H1 (cell line): ENCODE measurements around the gene MRPS17. TPM values are rescaled to one million over a fixed set of nuclear protein-coding genes. Genes with fewer than 3 reads are reported as not detected.

ENCODE experiments used
- CTCF ChIA-PET: fragments of 300-600 bp; sonication (Branson Sonifier 250); formaldehyde crosslinking; loops from one replicate; lab custom pipeline; 2021; ENCODE audit not compliant: partially characterized antibody; lab: Charles Lee
- POLR2A ChIA-PET: fragments of 300-600 bp; sonication (Branson Sonifier 250); formaldehyde crosslinking; loops from one replicate; lab custom pipeline; 2021; ENCODE audit warnings: inconsistent platforms; ENCODE audit not compliant: partially characterized antibody; lab: Charles Lee
- DNase-seq, 2 experiments: peaks; one replicate each; pipeline versions ENCODE4 v3.0.0 to v3.0.0-alpha.2; 2010 to 2022; ENCODE audit warnings: low spot score in 2 of 2, low read depth in 1 of 2, mixed read lengths in 1 of 2
- FAIRE-seq: peaks from 2 replicates; lab custom pipeline; 2011; peaks lifted over from hg19 to GRCh38; lab: Jason Lieb, UNC
- H2AFZ ChIP-seq: 2 replicates; pipeline ENCODE4 v1.8.1; 2012; ENCODE audit warnings: low read length, inconsistent platforms
- H2AK5ac ChIP-seq: 2 replicates; pipeline ENCODE4 v1.6.1; 2013; ENCODE audit warnings: low read depth, low read length
- H2BK120ac ChIP-seq: replicated peaks from 2 replicates; pipeline ENCODE3; 2013; ENCODE audit warnings: low read depth, low read length, inconsistent platforms
- H2BK12ac ChIP-seq: 2 replicates; pipeline ENCODE4 v1.6.1; 2013; ENCODE audit warnings: low read depth, low read length
- H2BK15ac ChIP-seq: 2 replicates; pipeline ENCODE4 v1.6.1; 2013; ENCODE audit warnings: low read length
- H2BK20ac ChIP-seq: 2 replicates; pipeline ENCODE4 v1.6.1; 2013; ENCODE audit warnings: low read length
- H2BK5ac ChIP-seq: 2 replicates; pipeline ENCODE4 v1.6.1; 2013; ENCODE audit warnings: low read depth, low read length
- H3K14ac ChIP-seq: 2 replicates; pipeline ENCODE4 v1.6.1; 2013; ENCODE audit warnings: inconsistent platforms; ENCODE audit not compliant: insufficient read length
- H3K18ac ChIP-seq: 2 replicates; pipeline ENCODE4 v1.6.1; 2013; ENCODE audit warnings: low read length; ENCODE audit errors: extremely low read depth
- H3K23ac ChIP-seq: 2 replicates; pipeline ENCODE4 v1.6.1; 2013; ENCODE audit warnings: inconsistent platforms; ENCODE audit not compliant: insufficient read length
- H3K23me2 ChIP-seq: 2 replicates; pipeline ENCODE4 v1.6.1; 2013; ENCODE audit warnings: low read depth, low read length
- H3K27ac ChIP-seq: 2 replicates; pipeline ENCODE4 v1.6.1; 2011; ENCODE audit warnings: low read depth, low read length, inconsistent platforms
- H3K27me3 ChIP-seq, 4 experiments: replicated peaks in 1 of 4; 1 replicate in 1 of 4; 2 replicates in 3 of 4; pipeline versions ENCODE4 v1.6.1 to v1.8.1; 2011 to 2013; ENCODE audit warnings: low read length in 3 of 4, mild to moderate bottlenecking in 3 of 4, inconsistent platforms in 2 of 4, mixed read lengths in 2 of 4, moderate library complexity in 1 of 4; ENCODE audit not compliant: control insufficient read depth in 3 of 4, insufficient read depth in 3 of 4; ENCODE audit errors: extremely low read depth in 1 of 4
- H3K36me3 ChIP-seq, 4 experiments: 2 replicates each; pipeline versions ENCODE4 v1.6.1 to v1.8.1; 2011 to 2013; ENCODE audit warnings: mild to moderate bottlenecking in 4 of 4, low read length in 3 of 4, moderate library complexity in 2 of 4, control low read depth in 1 of 4, inconsistent platforms in 1 of 4; ENCODE audit not compliant: insufficient read depth in 4 of 4, control insufficient read depth in 2 of 4
- H3K4ac ChIP-seq: replicated peaks from 2 replicates; pipeline ENCODE3; 2013; ENCODE audit warnings: low read length, low read depth, mixed read lengths, inconsistent platforms; ENCODE audit not compliant: insufficient read length
- H3K4me1 ChIP-seq, 4 experiments: replicated peaks in 1 of 4; 1 replicate in 1 of 4; 2 replicates in 3 of 4; pipeline versions ENCODE4 v1.6.1 to v1.8.1; 2011 to 2013; ENCODE audit warnings: low read length in 3 of 4, inconsistent platforms in 2 of 4, mixed read lengths in 1 of 4; ENCODE audit not compliant: insufficient read depth in 4 of 4, control insufficient read depth in 3 of 4
- H3K4me2 ChIP-seq, 2 experiments: 2 replicates each; pipeline versions ENCODE4 v1.6.1 to v1.8.1; 2011 to 2013; ENCODE audit warnings: low read depth in 2 of 2, low read length in 2 of 2, control low read depth in 1 of 2, inconsistent platforms in 1 of 2, mild to moderate bottlenecking in 1 of 2; ENCODE audit not compliant: insufficient read depth in 1 of 2
- H3K4me3 ChIP-seq, 4 experiments: fragments of 200-600, 300-600 bp in 1 of 4; sonication (generic), shearing (Covaris generic), sonication (Bioruptor Twin) in 1 of 4; 2 replicates each; pipeline versions ENCODE4 v1.5.1 to v1.8.1; 2011 to 2016; ENCODE audit warnings: low read length in 4 of 4, low read depth in 3 of 4, control low read depth in 2 of 4, inconsistent platforms in 2 of 4, mild to moderate bottlenecking in 2 of 4, mixed read lengths in 1 of 4, moderate library complexity in 1 of 4; ENCODE audit not compliant: insufficient read depth in 2 of 4; ENCODE audit errors: extremely low read depth in 1 of 4
- H3K56ac ChIP-seq: replicated peaks from 2 replicates; pipeline ENCODE3; 2013; ENCODE audit warnings: low read depth, mild to moderate bottlenecking, mixed read lengths, low read length, inconsistent platforms; ENCODE audit not compliant: insufficient read length
- H3K79me1 ChIP-seq: 2 replicates; pipeline ENCODE4 v1.6.1; 2013; ENCODE audit warnings: low read depth, low read length, control low read depth
- H3K79me2 ChIP-seq, 2 experiments: 2 replicates each; pipeline versions ENCODE4 v1.6.1 to v1.8.1; 2012 to 2013; ENCODE audit warnings: low read length in 2 of 2, mild to moderate bottlenecking in 2 of 2, inconsistent platforms in 1 of 2; ENCODE audit not compliant: insufficient read depth in 2 of 2, control insufficient read depth in 1 of 2
- H3K9ac ChIP-seq, 4 experiments: replicated peaks in 1 of 4; 1 replicate in 1 of 4; 2 replicates in 3 of 4; pipeline versions ENCODE4 v1.6.1 to v1.8.1; 2011 to 2013; ENCODE audit warnings: low read depth in 3 of 4, low read length in 3 of 4, control low read depth in 2 of 4, mild to moderate bottlenecking in 2 of 4, moderate library complexity in 2 of 4, inconsistent platforms in 1 of 4; ENCODE audit errors: extremely low read depth in 1 of 4
- H3K9me3 ChIP-seq, 2 experiments: 2 replicates each; pipeline versions ENCODE4 v1.6.1 to v1.8.1; 2012 to 2013; ENCODE audit warnings: mild to moderate bottlenecking in 2 of 2, moderate library complexity in 2 of 2, control low read depth in 1 of 2, inconsistent platforms in 1 of 2, low read depth in 1 of 2, low read length in 1 of 2, mixed read lengths in 1 of 2; ENCODE audit not compliant: insufficient read depth in 2 of 2
- H4K20me1 ChIP-seq, 2 experiments: replicated peaks in 1 of 2; 2 replicates each; pipeline versions ENCODE3 to v1.8.1; 2011 to 2013; ENCODE audit warnings: inconsistent platforms in 2 of 2, low read length in 2 of 2, mild to moderate bottlenecking in 1 of 2; ENCODE audit not compliant: insufficient read depth in 2 of 2, control insufficient read depth in 1 of 2
- H4K5ac ChIP-seq: 2 replicates; pipeline ENCODE4 v1.6.1; 2013; ENCODE audit warnings: low read length, low read depth, mixed read lengths, inconsistent platforms; ENCODE audit not compliant: insufficient read length
- H4K8ac ChIP-seq: 2 replicates; pipeline ENCODE4 v1.8.0; 2013; ENCODE audit warnings: mild to moderate bottlenecking, moderate library complexity, low read length, inconsistent platforms; ENCODE audit not compliant: insufficient read depth; ENCODE audit errors: extremely low read depth
- H4K91ac ChIP-seq: replicated peaks from 2 replicates; pipeline ENCODE3; 2013; ENCODE audit warnings: low read length, mixed read lengths, inconsistent platforms; ENCODE audit not compliant: insufficient read length
- ASH2L ChIP-seq: fragments of 200-600, 300-600 bp; sonication (generic); IDR thresholded peaks from one replicate; pipeline ENCODE4 v1.7.1; 2017; ENCODE audit warnings: low read length
- BRCA1 ChIP-seq: IDR thresholded peaks from 2 replicates; pipeline ENCODE4 v1.6.1; 2012; ENCODE audit warnings: low read depth, low read length, improper control_type of control experiment
- HDAC2 ChIP-seq, 2 experiments: fragments of 300-600 bp in 1 of 2; sonication (generic) in 1 of 2; IDR thresholded peaks; 2 replicates each; pipeline ENCODE4 v1.6.1; 2011 to 2012; ENCODE audit warnings: low read depth in 2 of 2, low read length in 2 of 2, mild to moderate bottlenecking in 2 of 2, moderate library complexity in 2 of 2, borderline replicate concordance in 1 of 2, inconsistent platforms in 1 of 2
- JUND ChIP-seq: IDR thresholded peaks from 2 replicates; pipeline ENCODE4 v1.6.1; 2011; ENCODE audit warnings: mild to moderate bottlenecking, improper control_type of control experiment, low read length
- KDM4A ChIP-seq: IDR thresholded peaks from one replicate; pipeline ENCODE4 v1.7.1; 2012; ENCODE audit warnings: low read depth, mild to moderate bottlenecking, moderate library complexity, low read length, inconsistent platforms; ENCODE audit not compliant: severe bottlenecking
- NRF1 ChIP-seq: IDR thresholded peaks from 2 replicates; pipeline ENCODE4 v1.6.1; 2011; ENCODE audit warnings: mild to moderate bottlenecking, low read depth, low read length, improper control_type of control experiment
- SIX5 ChIP-seq: IDR thresholded peaks from 2 replicates; pipeline ENCODE4 v1.6.1; 2011; ENCODE audit warnings: mild to moderate bottlenecking, low read depth, low read length
- USF2 ChIP-seq: IDR thresholded peaks from 2 replicates; pipeline ENCODE4 v1.6.1; 2011; ENCODE audit warnings: low read length, improper control_type of control experiment
- WGBS, 2 experiments: shearing (Covaris generic) in 1 of 2; methylation state at CpG; one replicate each; pipeline versions ENCODE4 v1.1.6 to v1.1.7; 2013 to 2015; ENCODE audit warnings: low lambda C conversion rate in 2 of 2, mixed read lengths in 2 of 2, inconsistent platforms in 1 of 2, low coverage in 1 of 2, missing lambda C conversion rate in 1 of 2; ENCODE audit not compliant: insufficient replicate concordance in 2 of 2, insufficient coverage in 1 of 2, insufficient read length in 1 of 2; ENCODE audit errors: extremely low coverage in 1 of 2, missing lambda C conversion rate in 1 of 2; 5-methylcytosine and 5-hydroxymethylcytosine counted together
- polyA plus RNA-seq, 7 experiments: library from polyadenylated mRNA; depleted of rRNA in 3 of 7; stranded (reverse) in 5 of 7; unstranded in 2 of 7; fragments of >200 nt in 5 of 7; fragments of 200-250 nt in 2 of 7; gene quantifications; 1 replicate in 5 of 7; 2 replicates in 1 of 7; 4 replicates in 1 of 7; pipeline versions ENCODE4 v1.2.1 to v1.2.3, GENCODE V29; 2011 to 2013; ENCODE audit warnings: missing spikeins in 2 of 7, mixed read lengths in 2 of 7
- total RNA-seq: library from RNA; stranded (reverse); fragmentation: NEBNext Ultra II Directional; extraction: Animal tissue kit (Norgen Biotek cat#: 25700); gene quantifications from 2 replicates; pipeline ENCODE4 v1.2.1, GENCODE V29; 2021
- TF ChIP-seq, protein P1 (sequence below), 3 experiments: IDR thresholded peaks; 1 replicate in 2 of 3; 2 replicates in 1 of 3; pipeline versions ENCODE4 v1.5.1 to v1.6.1; 2011; ENCODE audit warnings: low read length in 3 of 3, mild to moderate bottlenecking in 3 of 3, inconsistent platforms in 2 of 3, low read depth in 1 of 3, moderate library complexity in 1 of 3; ENCODE audit not compliant: insufficient read depth in 1 of 3; ENCODE audit errors: control extremely low read depth in 1 of 3
- TF ChIP-seq, protein P2 (sequence below): IDR thresholded peaks from 2 replicates; pipeline ENCODE4 v1.6.1; 2011; ENCODE audit warnings: low read depth, mild to moderate bottlenecking, low read length; ENCODE audit not compliant: insufficient read depth

The MRPS17 gene
- total and polyA plus RNA-seq, 2 of the 8 experiments (the other 6 are each of a cell fraction or from before 2014, with no cell fraction given): 15.8 to 27.3 TPM

DNA sequence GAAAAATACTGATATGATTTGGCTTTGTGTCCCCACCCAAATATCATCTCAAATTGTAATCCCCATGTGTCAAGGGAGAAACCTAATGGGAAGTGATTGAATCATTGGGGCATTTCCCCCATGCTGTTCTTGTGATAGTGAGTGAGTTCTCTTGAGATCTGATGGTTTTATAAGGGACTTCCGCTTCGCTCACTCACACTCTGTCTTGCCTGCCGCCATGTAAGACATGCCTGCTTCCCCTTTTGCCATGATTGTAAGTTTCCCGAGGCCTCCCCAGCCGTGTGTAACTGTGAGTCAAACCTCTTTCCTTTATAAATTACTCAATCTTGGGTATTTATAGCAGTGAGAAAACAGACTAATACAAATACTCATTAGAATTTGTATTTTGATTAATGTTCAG, 5.1 kb upstream of the MRPS17 start:
- ChIA-PET POLR2A (no interaction called here), CTCF (no interaction called here)
- Histone ChIP-seq H2AK5ac (no peak overlapping the region), H3K27ac (no peak overlapping the region), H3K27me3 (no peaks in the 10 kb centered on the region; a peak in 1 of 7 replicates), H4K8ac (no peak overlapping the region), H3K79me2 (no peaks in the 10 kb centered on the region), H3K36me3 (no peaks in the 10 kb centered on the region), H3K18ac (no peak overlapping the region), H2BK120ac (no peak overlapping the region), H2BK15ac (no peak overlapping the region), H2BK12ac (no peak overlapping the region), H4K20me1 (no peaks in the 10 kb centered on the region), H3K23me2 (no peaks in the 10 kb centered on the region), H3K4me1 (no peaks in the 10 kb centered on the region), H3K23ac (no peak overlapping the region), H3K9ac (no peak overlapping the region), H2BK20ac (no peak overlapping the region), H3K14ac (no peak overlapping the region), H3K79me1 (no peaks in the 10 kb centered on the region), H4K5ac (no peak overlapping the region), H2BK5ac (no peak overlapping the region), H4K91ac (no peak overlapping the region), H3K56ac (no peak overlapping the region), H3K4me3 (no peak overlapping the region), H3K9me3 (no peaks in the 10 kb centered on the region), H2AFZ (no peak overlapping the region), H3K4ac (no peak overlapping the region), H3K4me2 (no peak overlapping the region)
- no peak for DNase-seq
- WGBS, 2 experiments: 95% methylated on average over 5 of the region's 5 CpGs; no CpG with 5 or more reads in 1 of the 2 experiments
- FAIRE-seq: no peak
- TF ChIP-seq BRCA1 (no peak), SIX5 (no peak), ASH2L (no peak), JUND (no peak), KDM4A (no peak), NRF1 (no peak), USF2 (no peak), HDAC2 (IDR thresholded peaks at IDR 0.05; ENCODE audit: borderline replicate concordance in 1 of 2, low read depth in 2 of 2, low read length in 2 of 2) (no peak)
- TF ChIP-seq, protein P1, sequence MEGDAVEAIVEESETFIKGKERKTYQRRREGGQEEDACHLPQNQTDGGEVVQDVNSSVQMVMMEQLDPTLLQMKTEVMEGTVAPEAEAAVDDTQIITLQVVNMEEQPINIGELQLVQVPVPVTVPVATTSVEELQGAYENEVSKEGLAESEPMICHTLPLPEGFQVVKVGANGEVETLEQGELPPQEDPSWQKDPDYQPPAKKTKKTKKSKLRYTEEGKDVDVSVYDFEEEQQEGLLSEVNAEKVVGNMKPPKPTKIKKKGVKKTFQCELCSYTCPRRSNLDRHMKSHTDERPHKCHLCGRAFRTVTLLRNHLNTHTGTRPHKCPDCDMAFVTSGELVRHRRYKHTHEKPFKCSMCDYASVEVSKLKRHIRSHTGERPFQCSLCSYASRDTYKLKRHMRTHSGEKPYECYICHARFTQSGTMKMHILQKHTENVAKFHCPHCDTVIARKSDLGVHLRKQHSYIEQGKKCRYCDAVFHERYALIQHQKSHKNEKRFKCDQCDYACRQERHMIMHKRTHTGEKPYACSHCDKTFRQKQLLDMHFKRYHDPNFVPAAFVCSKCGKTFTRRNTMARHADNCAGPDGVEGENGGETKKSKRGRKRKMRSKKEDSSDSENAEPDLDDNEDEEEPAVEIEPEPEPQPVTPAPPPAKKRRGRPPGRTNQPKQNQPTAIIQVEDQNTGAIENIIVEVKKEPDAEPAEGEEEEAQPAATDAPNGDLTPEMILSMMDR (IDR thresholded peaks at IDR 0.05; ENCODE audit: control extremely low read depth in 1 of 3, insufficient read depth in 1 of 3, low read depth in 1 of 3, low read length in 3 of 3): no peak
- TF ChIP-seq, protein P2, sequence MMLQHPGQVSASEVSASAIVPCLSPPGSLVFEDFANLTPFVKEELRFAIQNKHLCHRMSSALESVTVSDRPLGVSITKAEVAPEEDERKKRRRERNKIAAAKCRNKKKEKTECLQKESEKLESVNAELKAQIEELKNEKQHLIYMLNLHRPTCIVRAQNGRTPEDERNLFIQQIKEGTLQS: no peak
